Activated CD4-positive, alpha-beta memory T cell treated with anti-CD3 and anti-CD28 coated beads, Interleukin-2, amount 10 ng/mL, durations not matched to agents 7 days and 5 days (primary cell): ENCODE measurements around the gene PSD4. TPM values are rescaled to one million over a fixed set of nuclear protein-coding genes. Genes with fewer than 3 reads are reported as not detected.

ENCODE experiments used
- CTCF ChIA-PET: fragments of 350-600 bp; sonication (Branson Sonifier 250); formaldehyde crosslinking; loops from one replicate; lab custom pipeline; 2021; ENCODE audit warnings: antibody characterized with exemption, inconsistent platforms; lab: Charles Lee
- POLR2A ChIA-PET: fragments of 350-600 bp; sonication (Branson Sonifier 250); formaldehyde crosslinking; loops from one replicate; lab custom pipeline; 2021; ENCODE audit warnings: antibody characterized with exemption; lab: Charles Lee
- DNase-seq: peaks from one replicate; pipeline ENCODE4 v3.0.0-alpha.2; 2020
- H3K27ac Mint-ChIP-seq: one replicate; pipeline ENCODE4 v1.8.0; 2021; ENCODE audit warnings: mild to moderate bottlenecking, mixed read lengths
- H3K27me3 Mint-ChIP-seq: one replicate; pipeline ENCODE4 v1.8.0; 2021; ENCODE audit warnings: mixed read lengths
- H3K36me3 Mint-ChIP-seq: one replicate; pipeline ENCODE4 v1.8.0; 2021; ENCODE audit warnings: low read depth, mixed read lengths
- H3K4me1 Mint-ChIP-seq: one replicate; pipeline ENCODE4 v1.8.0; 2021; ENCODE audit warnings: mixed read lengths
- H3K4me3 Mint-ChIP-seq: one replicate; pipeline ENCODE4 v1.8.0; 2021; ENCODE audit warnings: mild to moderate bottlenecking, mixed read lengths
- H3K9me3 Mint-ChIP-seq: one replicate; pipeline ENCODE4 v1.8.0; 2021; ENCODE audit warnings: mixed read lengths
- total RNA-seq, 2 experiments: library from RNA; stranded (reverse); gene quantifications; one replicate each; pipeline ENCODE4 v1.2.3, GENCODE V29; 2021

The PSD4 gene
- total RNA-seq, 2 experiments from 2014 or later: 261 to 272 TPM

DNA sequence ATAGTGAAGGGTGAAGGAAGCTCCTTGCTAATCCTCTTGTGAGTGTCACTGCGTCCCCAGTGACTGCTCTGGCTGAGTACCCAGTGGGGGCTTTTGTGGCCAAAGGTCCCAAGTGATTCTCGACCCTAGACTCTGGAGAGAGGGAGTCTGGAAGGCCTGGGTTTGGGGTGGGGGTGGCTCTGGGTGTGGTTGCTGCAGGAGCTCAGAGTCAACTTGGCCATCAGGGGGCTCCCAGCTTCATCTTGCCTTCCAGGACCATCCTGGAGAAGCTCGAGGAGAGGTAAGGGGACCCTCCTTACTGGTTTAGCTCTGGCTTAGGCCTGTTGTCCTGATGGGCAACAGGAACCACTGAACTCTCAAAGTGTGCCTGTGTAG lies 592 bp downstream of the PSD4 start:
- peaks cover 5% of the 10 kb centered on the region for H3K9me3 Mint-ChIP-seq
- peak overlapping the region; percentile 85 for H3K27ac Mint-ChIP-seq
- H3K4me3 Mint-ChIP-seq: peak overlapping the region; percentile 80
- ChIA-PET POLR2A (interaction anchor here (0.7 to 5.5 kb wide), 25 partner anchors 9 to 484 kb away, joined by 3 to 108 read pairs (median 7); no protein-coding TSS in a partner anchor), CTCF (interaction anchor here (0.9 to 7.9 kb wide), 16 partner anchors 9 to 549 kb away, joined by 3 to 136 read pairs (median 4); no protein-coding TSS in a partner anchor)
- H3K36me3 Mint-ChIP-seq: peaks cover 74% of the 10 kb centered on the region
- H3K4me1 Mint-ChIP-seq: peaks cover 73% of the 10 kb centered on the region
- no peaks in the 10 kb centered on the region for H3K27me3 Mint-ChIP-seq
- no peak for DNase-seq

DNA sequence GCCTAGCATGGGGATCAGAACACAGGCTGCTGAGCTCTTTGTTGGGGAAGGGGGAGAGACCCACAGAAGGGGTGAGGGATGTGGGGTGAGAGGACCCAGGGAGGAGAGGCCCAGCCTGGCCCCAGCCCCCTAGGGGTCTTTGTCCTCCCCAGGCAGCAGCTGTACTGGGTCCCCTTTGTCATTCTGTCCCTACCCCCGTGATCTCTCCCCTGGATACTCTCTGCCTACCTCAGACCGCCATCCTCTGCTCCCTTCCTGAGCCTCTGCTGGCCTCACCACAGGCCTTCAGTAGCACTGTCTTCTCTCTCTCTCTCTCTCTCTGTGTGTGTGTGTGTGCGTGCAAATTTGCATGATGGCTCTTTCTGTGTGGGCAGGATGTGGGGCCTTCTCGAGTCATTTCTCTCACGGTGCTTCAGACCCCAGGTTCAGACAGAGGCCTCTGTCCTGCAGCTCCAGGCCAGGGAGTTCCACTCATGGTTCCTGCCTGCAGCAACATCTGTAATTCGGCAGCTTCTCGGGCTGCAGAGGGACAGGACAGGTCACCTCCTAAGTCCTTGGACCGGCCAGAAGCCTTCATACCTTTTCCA lies 1.4 kb downstream of the PSD4 start:
- CTCF ChIA-PET: interaction anchor here (0.6 to 7.9 kb wide), 13 partner anchors 8 to 719 kb away, joined by 3 to 136 read pairs (median 5); no protein-coding TSS in a partner anchor
- Mint-ChIP-seq H3K27ac (peak overlapping the region; percentile 85), H3K27me3 (no peaks in the 10 kb centered on the region), H3K4me1 (peaks cover 75% of the 10 kb centered on the region), H3K9me3 (peaks cover 5% of the 10 kb centered on the region), H3K4me3 (peak overlapping the region; percentile 80), H3K36me3 (peaks cover 77% of the 10 kb centered on the region)
- peak; percentile 91 for DNase-seq
- POLR2A ChIA-PET: interaction anchor here (0.6 to 5.5 kb wide), 28 partner anchors 8 to 484 kb away, joined by 3 to 108 read pairs (median 6); no protein-coding TSS in a partner anchor

GRCh38 chr2:113175736-113176695 lies 2.2 kb downstream of the PSD4 start:
- H3K27me3 Mint-ChIP-seq: no peaks in the 10 kb centered on the region
- H3K4me1 Mint-ChIP-seq: peaks cover 81% of the 10 kb centered on the region
- POLR2A ChIA-PET: interaction anchor here (0.6 to 5.5 kb wide), 22 partner anchors 8 to 485 kb away, joined by 3 to 108 read pairs (median 6); no protein-coding TSS in a partner anchor
- DNase-seq: peak; percentile 59
- H3K27ac Mint-ChIP-seq: peak overlapping the region; percentile 85
- peaks cover 5% of the 10 kb centered on the region for H3K9me3 Mint-ChIP-seq
- peaks cover 84% of the 10 kb centered on the region for H3K36me3 Mint-ChIP-seq
- H3K4me3 Mint-ChIP-seq: peak overlapping the region; percentile 80
- CTCF ChIA-PET: interaction anchor here (0.6 to 7.9 kb wide), 8 partner anchors 12 to 718 kb away, joined by 3 to 136 read pairs (median 7); no protein-coding TSS in a partner anchor

GRCh38 chr2:113176696-113177355 lies 3.1 kb downstream of the PSD4 start:
- POLR2A ChIA-PET: interaction anchor here (1.4 to 5.5 kb wide), 6 partner anchors 12 to 471 kb away, joined by 6 to 108 read pairs (median 47); no protein-coding TSS in a partner anchor
- CTCF ChIA-PET: interaction anchor here (3.0 to 7.9 kb wide), 3 partner anchors 20 to 97 kb away, joined by 17 to 136 read pairs (median 43); no protein-coding TSS in a partner anchor
- Mint-ChIP-seq H3K27ac (peak overlapping the region; percentile 58), H3K4me1 (peaks cover 81% of the 10 kb centered on the region), H3K27me3 (no peaks in the 10 kb centered on the region), H3K9me3 (no peaks in the 10 kb centered on the region), H3K4me3 (peak overlapping the region; percentile 80), H3K36me3 (peaks cover 84% of the 10 kb centered on the region)
- DNase-seq: no peak

GRCh38 chr2:113178069-113178746 lies 4.4 kb downstream of the PSD4 start:
- Mint-ChIP-seq H3K9me3 (no peaks in the 10 kb centered on the region), H3K4me3 (peak overlapping the region; percentile 46), H3K4me1 (peaks cover 79% of the 10 kb centered on the region), H3K36me3 (peaks cover 93% of the 10 kb centered on the region), H3K27me3 (no peaks in the 10 kb centered on the region), H3K27ac (peak overlapping the region; percentile 71)
- ChIA-PET POLR2A (no interaction called here), CTCF (interaction anchor here (1.1 to 7.9 kb wide), 4 partner anchors 21 to 98 kb away, joined by 5 to 136 read pairs (median 16); no protein-coding TSS in a partner anchor)
- DNase-seq: no peak

GRCh38 chr2:113178891-113179290 lies 5.1 kb downstream of the PSD4 start:
- H3K27ac Mint-ChIP-seq: peak overlapping the region; percentile 71
- CTCF ChIA-PET: interaction anchor here (1.1 to 3.8 kb wide), 3 partner anchors 20 to 99 kb away, joined by 5 to 22 read pairs (median 9); no protein-coding TSS in a partner anchor
- peaks cover 79% of the 10 kb centered on the region for H3K4me1 Mint-ChIP-seq
- H3K27me3 Mint-ChIP-seq: no peaks in the 10 kb centered on the region
- peak; percentile 59 for DNase-seq
- POLR2A ChIA-PET: interaction anchor here (0.6 kb wide), 1 partner anchor 28 kb away, joined by 3 read pairs; no protein-coding TSS in a partner anchor
- H3K4me3 Mint-ChIP-seq: peak overlapping the region; percentile 46
- H3K36me3 Mint-ChIP-seq: peaks cover 96% of the 10 kb centered on the region
- H3K9me3 Mint-ChIP-seq: no peaks in the 10 kb centered on the region

- POLR2A ChIA-PET: interaction anchor here (1.2 to 2.6 kb wide), 3 partner anchors 19 to 41 kb away, joined by 5 to 14 read pairs (median 7); no protein-coding TSS in a partner anchor
- no peaks in the 10 kb centered on the region for H3K9me3 Mint-ChIP-seq
- peaks cover 81% of the 10 kb centered on the region for H3K4me1 Mint-ChIP-seq
- CTCF ChIA-PET: interaction anchor here (1.5 to 5.2 kb wide), 5 partner anchors 19 to 100 kb away, joined by 3 to 68 read pairs (median 17); no protein-coding TSS in a partner anchor
- H3K27ac Mint-ChIP-seq: peak overlapping the region; percentile 71
- H3K27me3 Mint-ChIP-seq: no peaks in the 10 kb centered on the region
- DNase-seq: no peak
- H3K36me3 Mint-ChIP-seq: peaks cover 91% of the 10 kb centered on the region
- H3K4me3 Mint-ChIP-seq: peak overlapping the region; percentile 46
Observed at GRCh38 chr2:113179446-113180045, 5.8 kb downstream of the PSD4 start.

GRCh38 chr2:113180131-113180946 lies 6.6 kb downstream of the PSD4 start:
- Mint-ChIP-seq H3K27ac (peak overlapping the region; percentile 71), H3K9me3 (no peaks in the 10 kb centered on the region), H3K4me1 (peaks cover 86% of the 10 kb centered on the region), H3K4me3 (peak overlapping the region; percentile 53), H3K27me3 (no peaks in the 10 kb centered on the region), H3K36me3 (peaks cover 89% of the 10 kb centered on the region)
- no peak for DNase-seq
- ChIA-PET CTCF (interaction anchor here (1.1 to 5.2 kb wide), 6 partner anchors 19 to 210 kb away, joined by 3 to 68 read pairs (median 12); no protein-coding TSS in a partner anchor), POLR2A (interaction anchor here (0.9 to 2.6 kb wide), 8 partner anchors 13 to 44 kb away, joined by 3 to 14 read pairs (median 6); no protein-coding TSS in a partner anchor)

GRCh38 chr2:113181258-113182051 lies 7.7 kb downstream of the PSD4 start:
- H3K36me3 Mint-ChIP-seq: peaks cover 90% of the 10 kb centered on the region
- no peaks in the 10 kb centered on the region for H3K27me3 Mint-ChIP-seq
- H3K9me3 Mint-ChIP-seq: no peaks in the 10 kb centered on the region
- H3K4me3 Mint-ChIP-seq: peak overlapping the region; percentile 27
- POLR2A ChIA-PET: interaction anchor here (0.6 to 2.6 kb wide), 11 partner anchors 10 to 209 kb away, joined by 3 to 14 read pairs (median 4); no protein-coding TSS in a partner anchor
- CTCF ChIA-PET: interaction anchor here (0.9 to 5.2 kb wide), 8 partner anchors 18 to 209 kb away, joined by 3 to 68 read pairs (median 6); no protein-coding TSS in a partner anchor
- H3K27ac Mint-ChIP-seq: peak overlapping the region; percentile 71
- peaks cover 93% of the 10 kb centered on the region for H3K4me1 Mint-ChIP-seq
- DNase-seq: peak; percentile 45
